Stimulated activated CD4-positive, alpha-beta T cell treated with anti-CD3 and anti-CD28 coated beads, Interleukin-4, amount 100 ng/mL, for 24 hours (primary cell): ENCODE measurements around the gene RHBDD3.
A peak's percentile ranks its signal among the peaks of the same experiment; 100 is the strongest.
"Not testable (repeated sequence)": the region's sequence is repeated elsewhere in the genome, so short reads cannot be mapped to it uniquely, and the experiment has no call there.

Experiments
- DNase-seq: peaks from one replicate; pipeline ENCODE4 v3.0.0-alpha.2; 2020

The RHBDD3 gene

DNA sequence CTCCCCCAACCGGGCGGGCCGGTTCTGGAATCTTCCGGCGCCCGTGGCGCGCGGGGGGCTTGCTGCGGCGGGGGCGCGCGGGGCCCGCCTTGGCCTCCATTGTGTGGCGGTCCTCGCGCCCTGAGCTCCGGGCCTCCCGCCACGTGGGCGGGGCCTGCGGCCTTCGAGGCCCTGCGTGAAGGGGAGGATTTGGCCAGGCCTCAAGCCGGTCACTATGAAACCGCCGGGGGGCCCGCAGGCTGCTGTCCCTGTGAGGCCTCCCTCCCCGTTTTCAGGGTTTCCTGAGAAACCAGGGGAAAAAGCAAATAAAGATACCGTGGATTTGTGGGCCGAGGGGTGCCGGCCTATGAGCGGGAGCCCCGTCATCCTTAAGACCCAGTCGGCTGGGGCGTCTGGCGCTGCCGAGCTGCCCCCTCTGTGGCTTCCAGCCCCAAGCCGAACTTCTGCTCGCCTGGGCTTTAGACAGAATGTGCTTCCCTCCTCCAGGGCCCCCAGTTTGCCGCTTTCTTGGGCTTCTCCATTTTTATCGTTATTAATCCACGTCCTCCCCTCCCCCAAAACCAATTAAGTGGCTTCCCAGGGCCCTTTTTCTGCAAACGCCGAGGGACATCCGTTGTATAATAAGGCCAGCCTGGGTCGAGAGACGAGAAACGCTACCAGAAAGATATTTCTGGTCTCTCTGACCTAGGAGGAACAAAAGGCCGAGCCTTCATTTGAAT is 889 bp upstream of the RHBDD3 start:
- peak; percentile 49 for DNase-seq

- DNase-seq = no peak
Measured at GRCh38 chr22:29267462-29267857, 321 bp downstream of the RHBDD3 start.

GRCh38 chr22:29266564-29267461 is 968 bp downstream of the RHBDD3 start:
- DNase-seq = no peak

- no peak for DNase-seq
Measured at GRCh38 chr22:29265929-29266328, 1.9 kb downstream of the RHBDD3 start.

GRCh38 chr22:29265305-29265704 is 2.5 kb downstream of the RHBDD3 start:
- no peak for DNase-seq

- DNase-seq = no peak
Measured at GRCh38 chr22:29263791-29264276, 3.9 kb downstream of the RHBDD3 start.

GRCh38 chr22:29260601-29261315 is 7.0 kb downstream of the RHBDD3 start:
- no peak for DNase-seq

DNA sequence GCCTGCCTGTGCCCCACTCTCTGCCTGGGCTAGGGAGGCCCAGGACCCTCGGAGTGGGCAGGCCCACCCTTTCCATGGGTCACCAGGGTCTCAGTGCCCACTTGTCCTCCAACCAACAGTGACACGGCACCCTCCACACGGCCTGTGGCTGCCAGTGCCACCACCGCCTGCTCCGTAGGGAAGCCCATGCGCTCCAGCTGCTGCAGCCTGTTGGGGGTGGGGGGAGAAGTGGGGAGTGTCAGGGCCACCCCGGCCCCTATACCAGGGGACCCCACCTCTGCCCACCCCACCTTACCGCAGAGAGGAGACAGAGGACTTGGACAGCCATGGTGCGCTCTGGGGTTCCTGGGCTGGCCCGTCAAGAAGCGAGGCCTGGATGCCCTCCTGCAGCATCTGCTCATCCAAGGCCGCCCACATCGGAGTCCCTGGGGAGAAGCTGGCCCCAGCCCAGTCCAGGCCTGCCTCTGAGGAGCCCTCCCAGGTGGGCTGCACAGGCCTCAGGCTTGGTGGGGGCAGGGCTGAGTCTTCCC is 7.7 kb downstream of the RHBDD3 start:
- DNase-seq = no peak

DNA sequence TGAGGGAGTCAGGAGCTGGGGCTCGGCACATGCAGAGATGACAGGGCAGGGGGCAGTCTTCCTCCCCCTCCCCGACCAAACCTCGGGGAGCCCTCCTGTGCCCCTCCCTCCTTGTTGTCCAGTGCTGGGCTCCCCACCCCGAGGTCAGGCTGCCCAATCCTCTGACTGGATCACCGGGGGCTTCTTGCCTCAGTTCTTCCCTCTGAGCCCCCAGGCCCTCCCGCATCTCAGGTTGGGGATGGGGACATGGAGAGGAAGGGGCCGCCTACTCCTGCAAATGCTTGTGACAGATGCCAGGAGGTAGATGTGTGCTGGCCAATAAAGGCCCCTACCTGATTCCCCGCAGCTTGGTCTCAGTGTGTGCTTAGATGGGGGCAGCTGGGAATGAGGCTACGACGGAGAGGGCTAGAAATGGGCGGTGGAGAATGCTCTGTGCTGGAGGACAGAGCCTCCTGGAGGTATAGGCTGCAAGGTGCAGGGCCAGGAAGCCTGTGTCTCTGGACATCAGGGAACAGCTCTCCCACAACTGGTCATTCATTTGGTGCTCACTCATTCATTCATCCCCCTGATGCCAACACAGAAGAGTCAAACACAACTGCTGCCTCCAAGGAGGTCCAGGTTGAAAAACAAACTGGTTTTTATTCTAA is 8.4 kb downstream of the RHBDD3 start:
- no peak for DNase-seq

- DNase-seq = no peak
Measured at GRCh38 chr22:29258407-29259252, 9.2 kb downstream of the RHBDD3 start.

GRCh38 chr22:29257751-29258181 is 10.0 kb downstream of the RHBDD3 start:
- no peak for DNase-seq

DNA sequence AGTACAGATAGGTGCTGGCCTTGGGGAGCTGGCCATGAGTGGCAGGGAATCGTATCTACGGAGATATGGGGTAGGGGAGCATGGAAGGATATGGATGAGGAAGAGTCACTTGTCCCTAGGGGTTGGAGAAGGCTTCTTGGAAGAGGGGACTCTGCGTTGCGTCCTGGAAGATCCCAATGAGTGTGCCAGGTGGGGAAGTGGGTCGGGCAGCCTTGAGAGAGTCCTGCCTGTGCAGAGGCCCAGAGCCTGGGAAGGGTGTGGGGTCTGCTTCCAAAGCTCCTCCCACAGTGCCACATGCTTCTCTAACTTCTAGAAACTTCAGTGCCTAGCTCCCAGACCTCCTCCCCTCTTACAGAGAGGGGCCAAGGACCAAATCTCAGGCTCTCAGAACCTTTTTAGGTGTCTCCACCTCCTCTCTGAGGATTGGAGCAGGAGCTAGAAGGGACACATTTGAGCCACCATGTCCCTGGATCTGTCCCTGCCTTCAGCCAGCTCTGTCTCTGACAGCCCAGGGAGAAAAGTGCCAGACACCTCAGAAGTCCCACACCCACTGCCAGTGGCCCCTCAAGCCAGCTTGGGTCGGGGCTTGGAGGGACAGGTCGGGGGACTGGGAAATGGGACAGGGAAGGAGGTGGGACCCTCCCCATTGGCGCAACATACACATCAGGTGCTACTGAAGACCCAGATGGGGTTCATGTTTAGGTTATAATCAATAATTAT is 11.0 kb downstream of the RHBDD3 start:
- no peak for DNase-seq

DNA sequence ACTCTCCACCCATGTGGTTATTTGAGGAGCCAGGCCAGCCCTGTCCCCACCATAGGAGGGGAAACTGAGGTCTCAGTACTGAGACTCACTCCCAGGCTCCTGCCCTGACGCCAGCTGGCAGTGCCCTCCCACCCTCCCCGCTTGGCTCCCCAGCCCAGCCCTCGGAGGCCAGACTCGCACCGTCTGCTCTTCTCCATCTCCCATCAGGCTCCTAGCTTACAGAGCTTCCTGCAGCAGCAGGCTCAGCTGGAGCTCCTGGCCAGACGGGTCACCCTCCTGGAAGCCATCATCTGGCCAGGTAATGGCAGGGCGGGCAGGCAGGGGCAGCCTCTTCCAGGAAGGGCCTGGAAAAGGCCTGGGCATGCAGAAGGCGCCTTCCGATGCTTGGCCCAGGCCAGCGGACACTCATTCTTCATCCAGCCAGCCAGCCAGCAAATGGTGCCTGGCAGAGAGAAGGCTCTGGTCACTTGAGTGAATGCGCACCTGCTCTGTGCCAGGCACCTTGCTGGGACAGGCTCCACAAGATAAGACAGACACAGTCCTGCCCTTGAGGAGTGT is 12.6 kb downstream of the RHBDD3 start:
- no peak for DNase-seq

GRCh38 chr22:29254286-29254660 is 13.5 kb downstream of the RHBDD3 start:
- no peak for DNase-seq

DNA sequence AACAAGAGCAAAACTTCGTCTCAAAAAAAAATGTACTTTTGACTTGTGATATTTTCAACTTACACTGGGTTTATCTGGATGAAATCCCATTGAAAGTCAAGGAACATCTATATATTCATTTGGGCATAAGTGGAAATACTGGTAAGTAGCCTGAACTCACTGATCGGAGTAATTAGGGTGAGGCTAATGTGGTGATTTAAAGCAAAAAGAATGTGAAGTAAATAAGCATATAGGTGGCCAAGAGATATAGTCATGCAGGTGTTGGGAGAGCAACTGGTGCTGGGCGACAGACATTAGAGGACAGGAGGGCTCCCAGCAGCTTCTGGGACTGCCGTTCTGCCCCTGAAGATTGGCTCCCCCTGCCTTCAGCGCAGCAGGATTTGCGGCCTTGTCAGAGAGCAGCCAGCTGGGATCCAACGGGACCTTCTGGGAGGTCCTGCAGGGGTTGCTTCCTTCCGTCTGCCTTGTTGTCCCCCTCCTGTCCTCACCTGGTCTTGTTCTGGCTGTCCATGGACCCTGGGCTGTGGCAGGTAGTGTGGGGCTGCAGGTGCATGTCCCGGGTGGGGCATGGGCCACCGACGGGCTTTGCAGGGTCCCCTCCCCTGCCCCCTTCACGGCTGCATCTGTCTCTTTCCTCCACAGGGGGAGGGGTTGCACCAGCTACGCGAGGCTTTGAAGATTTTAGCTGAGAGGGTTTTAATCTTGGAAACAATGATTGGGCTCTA is 14.1 kb downstream of the RHBDD3 start:
- no peak for DNase-seq

- DNase-seq = no peak
Measured at GRCh38 chr22:29251981-29252911, 15.5 kb downstream of the RHBDD3 start.

DNA sequence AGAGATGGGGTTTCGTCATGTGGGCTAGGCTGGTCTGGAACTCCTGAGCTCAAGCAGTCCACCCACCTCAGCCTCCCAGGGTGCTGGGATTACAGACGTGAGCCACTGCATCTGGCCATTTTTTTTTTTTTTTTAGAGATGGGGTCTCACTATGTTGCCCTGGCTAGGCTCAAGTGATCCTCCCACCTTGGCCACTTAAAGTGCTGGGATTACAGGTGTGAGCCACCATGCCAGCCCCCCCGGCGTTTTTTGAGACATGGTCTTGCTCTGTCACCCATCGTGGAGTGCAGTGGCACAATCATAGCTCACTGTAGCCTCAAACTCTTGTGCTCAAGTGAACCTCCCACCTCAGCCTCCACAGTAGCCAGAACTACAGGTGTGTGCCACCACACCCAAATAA is 16.5 kb downstream of the RHBDD3 start:
- no peak for DNase-seq

- DNase-seq = not testable (repeated sequence)
Measured at GRCh38 chr22:29247891-29248290, 19.9 kb downstream of the RHBDD3 start.
